ENCODE data around the gene TMEM238.

Gene TMEM238

DNA sequence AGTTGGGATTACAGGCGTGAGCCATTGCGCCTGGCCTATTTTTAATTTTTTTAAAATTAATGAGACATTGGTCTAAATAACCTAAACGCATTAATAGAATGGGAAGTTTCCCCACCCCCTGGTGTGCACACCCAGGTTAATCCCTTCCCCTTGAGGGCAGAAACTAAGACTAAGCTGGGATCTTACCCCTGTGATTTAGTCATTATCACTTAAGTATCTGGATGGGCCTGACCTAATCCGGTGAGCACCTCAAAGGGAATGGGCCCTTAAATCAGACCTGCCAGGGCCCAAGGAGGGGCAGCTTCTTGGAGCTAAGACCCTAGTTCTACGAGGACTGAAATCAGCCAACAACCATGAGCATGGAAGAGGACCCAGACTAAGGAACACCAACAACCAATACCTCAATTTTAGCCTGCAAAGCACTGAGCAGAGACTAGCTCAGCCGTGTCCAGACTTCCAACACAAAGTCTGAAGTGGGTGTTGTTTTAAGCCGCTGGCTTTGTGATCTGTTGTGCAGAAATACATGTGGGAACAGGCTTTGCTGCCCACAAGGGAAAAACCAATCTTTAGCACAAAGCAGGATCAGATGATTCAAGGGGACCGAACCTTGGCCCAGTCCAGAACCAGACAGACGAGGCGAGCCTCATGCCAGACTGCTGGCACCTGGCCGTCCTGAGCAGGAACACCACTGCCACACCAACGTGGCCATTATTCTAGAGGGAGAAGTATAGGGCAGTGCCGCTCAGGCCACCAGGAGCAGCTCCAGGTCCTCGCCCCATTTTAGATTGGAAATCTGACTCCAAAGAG is 16.4 kb upstream of the TMEM238 start:
- no peak for DNase-seq

DNA sequence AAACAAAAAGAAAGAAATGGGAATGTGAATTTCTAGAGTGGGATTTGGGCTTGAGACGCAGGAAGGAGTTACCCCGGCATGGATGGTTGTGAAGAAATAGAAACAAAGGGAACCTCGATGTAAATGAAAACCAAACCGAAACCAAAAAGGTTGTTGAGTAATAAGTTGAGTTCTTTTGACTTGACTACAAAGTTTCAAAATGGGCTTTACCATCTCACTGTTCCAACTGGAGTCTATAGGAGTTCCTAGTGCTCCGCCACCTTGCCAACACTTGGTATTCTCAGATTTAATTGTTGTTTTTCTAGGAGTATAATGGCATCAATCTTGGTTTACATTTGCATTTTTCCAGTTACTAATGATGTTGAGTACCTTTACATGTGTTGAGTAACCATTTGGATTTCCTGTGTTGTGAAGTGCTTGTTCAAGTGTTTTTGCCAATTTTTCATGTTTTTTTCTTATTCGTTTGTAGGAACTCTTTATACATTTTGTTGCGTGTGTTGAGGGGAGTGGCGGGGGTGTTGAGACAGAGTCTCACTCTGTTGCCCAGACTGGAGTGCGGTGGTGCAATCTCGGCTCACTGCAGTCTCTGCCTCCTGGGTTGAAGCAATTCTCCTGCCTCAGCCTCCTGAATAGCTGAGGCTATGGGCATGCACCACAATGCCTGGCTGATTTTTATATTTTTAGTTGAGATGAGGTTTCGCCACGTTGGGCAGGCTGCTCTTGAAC is 14.3 kb upstream of the TMEM238 start:
- DNase-seq = no peak

DNA sequence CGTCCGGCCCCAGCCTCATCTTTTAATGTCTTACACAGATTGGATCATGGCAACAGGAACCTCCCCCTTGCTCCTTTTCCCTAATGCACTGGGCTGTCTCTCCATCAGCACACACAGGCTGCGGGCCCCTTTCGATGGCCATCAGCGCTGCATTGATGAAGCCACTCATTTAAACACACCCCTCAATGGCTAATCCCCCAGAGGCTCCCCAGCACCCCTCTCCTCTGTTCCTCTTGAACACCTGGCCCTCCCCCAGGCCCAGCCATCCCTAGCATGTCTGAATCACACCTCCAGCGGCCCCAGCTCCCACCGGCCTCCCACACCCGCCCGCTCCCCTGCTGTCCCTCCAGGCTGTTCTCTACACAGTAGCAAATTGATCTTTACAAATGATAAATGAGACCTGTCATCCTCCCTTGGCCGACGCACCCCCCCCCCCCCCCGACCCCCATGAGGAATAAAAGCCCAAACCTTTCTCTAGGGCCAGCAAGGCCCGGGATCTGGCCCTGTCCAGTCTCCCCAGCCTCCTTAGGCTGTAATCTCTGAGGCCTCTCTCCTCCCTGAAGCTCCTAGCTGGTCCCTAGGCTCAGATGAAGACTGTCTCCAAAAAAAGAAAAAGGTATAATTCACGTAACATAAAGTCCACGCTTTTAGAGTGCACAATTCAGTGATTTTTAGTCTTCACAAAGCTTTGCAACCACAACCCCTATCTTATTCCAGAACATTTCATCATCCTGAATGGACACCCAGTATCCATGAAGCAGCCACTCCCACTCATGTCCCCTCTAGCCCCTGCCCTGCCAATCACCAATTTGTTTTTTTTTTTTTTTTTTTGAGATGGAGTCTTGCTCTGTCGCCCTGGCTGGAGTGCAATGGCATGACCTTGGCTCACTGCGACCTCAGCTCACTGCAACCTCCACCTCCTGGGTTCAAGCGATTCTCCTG is 9.0 kb upstream of the TMEM238 start:
- no peak for DNase-seq

DNA sequence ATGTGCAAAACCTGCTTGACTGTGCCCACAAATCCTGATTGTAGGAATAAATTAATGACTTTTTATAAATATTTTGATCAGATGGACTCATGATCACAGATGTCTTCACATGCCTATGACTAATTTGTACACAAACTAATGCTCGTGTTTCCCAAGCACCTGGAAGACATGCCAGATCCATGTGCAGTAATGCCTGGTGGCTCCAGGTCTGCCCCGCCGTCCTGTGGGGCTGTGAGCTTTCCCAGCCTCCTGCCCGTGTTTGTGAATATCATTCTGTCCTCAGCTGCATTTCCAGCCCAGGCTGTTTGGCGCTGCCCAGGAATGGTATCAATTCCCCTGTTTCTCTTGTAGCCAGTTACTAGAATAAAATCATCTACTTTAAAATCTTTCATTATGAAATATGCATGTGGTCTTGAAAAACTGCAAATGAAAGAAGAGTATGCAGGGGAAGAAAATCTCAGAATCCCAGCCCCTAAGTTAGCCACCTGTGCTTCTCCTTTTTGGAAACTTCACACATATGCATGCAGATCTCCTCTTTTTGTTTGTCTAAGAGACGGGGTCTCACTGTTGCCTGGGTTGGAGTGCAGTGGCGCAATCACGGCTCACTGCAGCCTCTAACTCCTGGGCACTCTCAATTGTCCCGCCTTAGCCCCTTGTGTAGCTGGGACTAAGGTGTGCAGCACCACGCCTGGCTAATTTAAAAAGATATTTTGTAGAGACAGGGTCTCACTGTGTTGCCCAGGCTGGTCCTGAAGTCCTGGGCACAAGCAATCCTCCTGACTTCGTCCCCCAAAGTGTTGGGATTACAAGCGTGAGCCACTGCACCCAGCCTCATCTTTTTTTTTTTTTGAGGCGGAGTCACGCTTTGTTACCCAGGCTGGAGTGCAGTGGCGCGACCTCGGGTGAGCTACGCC is 7.9 kb upstream of the TMEM238 start:
- DNase-seq = no peak

DNA sequence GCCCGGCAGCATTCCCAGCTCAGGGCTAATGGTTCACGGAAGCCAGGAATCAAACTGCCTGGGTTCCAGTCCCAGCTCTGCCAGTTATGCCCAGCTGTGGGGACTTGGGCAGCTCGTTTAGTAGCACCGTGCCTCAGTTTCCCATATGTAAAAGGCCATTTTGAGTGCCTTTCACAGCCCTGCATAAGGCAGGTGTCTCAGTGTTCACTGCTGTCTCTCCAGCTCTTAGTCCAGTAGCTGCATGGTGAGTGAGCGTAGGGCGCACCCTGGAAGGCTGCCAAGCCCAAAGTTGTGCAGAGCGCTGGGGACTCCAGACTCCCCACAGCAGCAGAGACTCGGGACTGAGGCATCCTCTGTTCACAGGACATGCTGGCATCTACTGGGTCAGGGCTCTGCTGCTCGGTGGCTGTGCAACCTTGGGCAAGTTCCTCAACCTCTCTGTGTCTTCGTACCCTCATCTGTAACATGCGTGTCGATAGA is 7.1 kb upstream of the TMEM238 start:
- no peak for DNase-seq

DNA sequence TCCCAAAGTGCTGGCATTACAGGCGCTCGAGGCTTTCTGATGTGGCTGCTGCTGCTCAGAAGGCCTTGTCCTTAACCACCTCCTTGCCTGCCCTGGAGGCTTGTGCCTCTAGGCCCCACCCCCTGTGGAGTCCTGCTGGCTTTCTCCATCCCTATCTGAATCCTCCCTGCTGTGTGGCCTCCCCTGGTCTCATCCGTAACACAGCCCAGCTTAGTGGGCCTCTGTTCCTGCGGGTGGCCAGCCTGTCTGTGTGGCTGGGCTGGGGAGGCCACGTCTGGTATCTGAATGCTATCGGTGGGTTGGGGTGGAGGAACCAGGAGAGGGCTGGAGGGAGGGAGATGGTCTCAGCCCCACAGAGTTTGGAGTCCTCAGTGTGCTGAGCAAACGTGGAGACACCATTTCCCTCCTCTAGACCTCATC is 6.4 kb upstream of the TMEM238 start:
- no peak for DNase-seq

DNA sequence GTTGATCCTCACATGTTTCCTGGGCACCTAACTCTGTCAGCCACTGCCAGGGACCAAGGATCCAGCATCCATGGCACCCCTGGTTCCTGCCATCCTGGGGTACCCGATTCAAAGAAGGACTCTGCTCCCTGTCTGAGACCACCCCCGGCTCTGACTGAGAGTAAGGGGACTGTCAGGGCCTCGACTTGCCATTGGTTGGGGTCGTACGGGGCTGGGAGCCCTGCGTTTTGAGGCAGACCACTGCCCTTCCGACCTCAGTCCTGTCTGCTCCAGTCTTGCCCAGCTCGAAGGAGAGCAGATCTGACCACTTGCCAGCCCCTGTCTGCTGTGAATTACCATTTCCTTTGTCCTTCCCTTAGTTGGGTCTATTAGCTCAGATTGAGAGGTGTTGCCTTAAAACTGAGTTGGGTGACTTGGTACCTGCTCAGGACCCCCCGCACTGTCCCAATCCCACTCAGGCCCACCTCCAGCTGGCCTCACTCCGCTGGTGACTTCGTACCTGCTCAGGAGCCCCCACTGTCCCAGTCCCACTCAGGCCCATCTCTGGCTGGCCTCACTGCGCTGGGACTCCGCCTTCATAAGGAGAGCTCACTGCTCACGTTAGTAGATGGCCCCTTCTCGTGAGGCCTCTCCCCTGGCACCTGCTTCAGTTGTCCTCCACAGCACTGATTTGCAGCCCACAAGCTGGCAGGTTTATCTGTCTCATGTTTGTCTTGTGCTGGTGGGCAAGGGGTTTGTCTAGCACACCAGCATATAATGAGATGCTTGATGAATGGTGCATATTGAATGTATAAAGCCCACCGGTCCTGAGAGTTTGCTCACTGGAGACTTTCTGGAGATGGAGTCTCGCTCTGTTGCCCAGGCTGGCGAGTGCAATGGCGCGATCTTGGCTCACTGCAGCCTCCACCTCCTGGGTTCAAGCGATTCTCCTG is 5.6 kb upstream of the TMEM238 start:
- DNase-seq = no peak

DNA sequence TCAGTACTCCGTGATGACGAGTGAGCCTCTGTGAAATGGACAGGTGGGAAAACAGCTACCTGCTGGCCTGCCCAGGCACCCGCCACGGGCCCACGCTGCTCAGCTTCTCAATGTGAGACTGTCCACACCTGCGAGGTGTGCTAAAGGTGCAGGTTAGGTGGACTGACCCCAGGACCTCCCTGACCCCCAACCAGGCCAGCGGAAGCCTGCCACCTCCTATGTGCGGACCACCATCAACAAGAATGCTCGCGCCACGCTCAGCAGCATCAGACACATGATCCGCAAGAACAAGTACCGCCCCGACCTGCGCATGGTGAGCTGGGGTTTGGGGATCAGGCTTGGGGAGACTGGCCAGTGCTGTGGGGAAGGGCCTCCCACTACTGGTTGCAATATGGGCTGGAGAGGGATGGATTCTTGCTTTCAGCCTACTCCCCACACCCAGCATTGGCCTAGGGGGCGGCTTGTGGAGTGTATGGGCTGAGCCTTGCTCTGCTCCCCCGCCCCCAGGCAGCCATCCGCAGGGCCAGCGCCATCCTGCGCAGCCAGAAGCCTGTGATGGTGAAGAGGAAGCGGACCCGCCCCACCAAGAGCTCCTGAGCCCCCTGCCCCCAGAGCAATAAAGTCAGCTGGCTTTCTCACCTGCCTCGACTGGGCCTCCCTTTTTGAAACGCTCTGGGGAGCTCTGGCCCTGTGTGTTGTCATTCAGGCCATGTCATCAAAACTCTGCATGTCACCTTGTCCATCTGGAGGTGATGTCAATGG is 3.8 kb upstream of the TMEM238 start:
- no peak for DNase-seq

DNA sequence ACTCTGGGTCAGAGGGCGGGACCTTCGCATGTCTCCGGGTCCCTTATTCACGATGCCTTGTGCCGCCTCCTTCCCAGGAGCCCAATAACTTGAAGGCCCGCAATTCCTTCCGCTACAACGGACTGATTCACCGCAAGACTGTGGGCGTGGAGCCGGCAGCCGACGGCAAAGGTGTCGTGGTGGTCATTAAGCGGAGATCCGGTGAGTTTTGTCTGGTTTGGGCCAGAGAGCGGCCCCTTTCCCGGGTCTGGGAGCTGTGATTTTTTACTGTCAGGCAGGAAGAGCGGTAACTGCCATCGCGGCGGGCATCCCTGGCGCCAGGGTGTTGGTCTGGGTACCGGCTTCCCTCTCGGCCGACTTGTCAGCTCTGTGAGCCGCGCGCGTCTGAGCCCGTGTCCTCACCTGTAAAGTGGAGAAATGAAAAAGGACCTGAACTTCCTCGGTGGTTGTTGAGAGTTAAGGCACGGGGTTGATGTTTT is 2.4 kb upstream of the TMEM238 start:
- no peak for DNase-seq

DNA sequence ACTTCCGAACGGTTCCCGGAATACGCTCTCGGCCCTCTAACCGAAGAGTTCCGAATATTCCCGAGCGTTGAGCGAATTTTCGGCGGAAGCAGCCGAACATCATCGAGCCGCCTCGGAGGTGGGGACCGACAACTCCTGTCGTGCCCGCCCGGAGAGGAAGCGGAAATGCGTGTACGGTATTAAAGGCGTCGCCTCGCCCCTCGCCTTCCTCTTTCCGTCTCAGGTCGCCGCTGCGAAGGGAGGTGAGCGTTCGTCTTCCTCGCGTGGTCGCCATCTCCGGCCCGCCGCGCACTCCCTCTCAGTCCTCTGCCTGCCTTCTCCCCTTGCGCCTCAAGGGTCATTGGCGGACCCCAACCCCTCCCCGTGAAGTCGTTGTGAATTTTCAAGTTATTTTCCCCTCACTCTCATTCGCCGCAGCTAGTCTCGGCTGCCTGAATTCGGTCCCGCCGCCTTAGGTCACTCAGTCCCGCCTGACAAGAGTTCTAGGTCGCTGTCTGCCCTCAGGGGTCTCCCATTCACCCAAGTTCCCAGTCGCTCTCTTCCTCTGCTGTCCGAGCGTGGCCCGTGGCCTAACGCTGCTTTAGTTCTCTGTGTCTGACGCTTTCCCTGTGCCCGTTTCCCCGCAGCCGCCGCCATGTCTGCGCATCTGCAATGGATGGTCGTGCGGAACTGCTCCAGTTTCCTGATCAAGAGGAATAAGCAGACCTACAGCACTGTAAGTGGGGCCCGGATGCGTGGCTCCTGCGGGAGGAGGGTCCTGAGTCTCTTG is 1.8 kb upstream of the TMEM238 start, which contains the start of gene RPL28:
Gene RPL28 (plus strand): TSS at position 209 of the 769 bp plus-strand sequence. CDS start 426 bp downstream, at position 635.
- DNase-seq = peak; percentile 96

DNA sequence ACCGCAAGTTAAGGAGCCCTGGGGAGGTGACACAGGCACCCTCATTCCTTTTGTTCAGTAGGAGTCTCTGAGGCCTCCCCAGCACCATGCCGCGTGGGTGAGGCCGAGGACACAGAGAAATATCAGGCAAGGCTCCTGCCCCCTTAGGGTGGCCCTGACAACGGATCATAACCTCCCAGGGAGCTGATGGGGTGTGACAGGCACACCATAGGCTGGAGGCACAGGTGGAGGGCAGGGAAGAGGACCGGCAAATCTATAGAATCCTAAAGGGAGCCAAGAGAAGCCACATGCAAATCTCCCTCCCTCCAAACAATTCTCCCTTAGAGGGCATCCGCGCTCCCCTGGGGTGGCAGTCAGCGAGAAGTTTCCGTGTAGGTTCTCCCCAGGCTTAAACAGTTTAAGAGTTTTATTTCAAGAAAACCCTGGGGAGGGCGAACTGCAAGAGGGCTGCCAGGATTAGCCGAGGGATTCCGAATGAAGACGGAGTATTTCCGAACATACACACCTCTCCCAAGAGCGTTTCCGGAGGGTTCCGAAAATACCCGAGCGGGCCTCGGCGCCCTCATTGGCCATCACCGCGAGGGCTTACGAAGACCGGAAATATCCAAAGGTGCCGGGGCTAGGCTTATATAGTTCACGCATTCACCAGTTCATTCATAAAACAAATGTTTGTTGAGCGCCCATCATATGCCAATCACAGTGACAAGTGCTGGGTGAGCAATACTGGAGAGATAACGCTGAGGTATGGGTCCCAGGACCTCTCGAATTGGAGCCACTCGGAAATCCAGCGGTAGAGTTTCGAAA is 1.0 kb upstream of the TMEM238 start:
- DNase-seq = peak; percentile 95

DNA sequence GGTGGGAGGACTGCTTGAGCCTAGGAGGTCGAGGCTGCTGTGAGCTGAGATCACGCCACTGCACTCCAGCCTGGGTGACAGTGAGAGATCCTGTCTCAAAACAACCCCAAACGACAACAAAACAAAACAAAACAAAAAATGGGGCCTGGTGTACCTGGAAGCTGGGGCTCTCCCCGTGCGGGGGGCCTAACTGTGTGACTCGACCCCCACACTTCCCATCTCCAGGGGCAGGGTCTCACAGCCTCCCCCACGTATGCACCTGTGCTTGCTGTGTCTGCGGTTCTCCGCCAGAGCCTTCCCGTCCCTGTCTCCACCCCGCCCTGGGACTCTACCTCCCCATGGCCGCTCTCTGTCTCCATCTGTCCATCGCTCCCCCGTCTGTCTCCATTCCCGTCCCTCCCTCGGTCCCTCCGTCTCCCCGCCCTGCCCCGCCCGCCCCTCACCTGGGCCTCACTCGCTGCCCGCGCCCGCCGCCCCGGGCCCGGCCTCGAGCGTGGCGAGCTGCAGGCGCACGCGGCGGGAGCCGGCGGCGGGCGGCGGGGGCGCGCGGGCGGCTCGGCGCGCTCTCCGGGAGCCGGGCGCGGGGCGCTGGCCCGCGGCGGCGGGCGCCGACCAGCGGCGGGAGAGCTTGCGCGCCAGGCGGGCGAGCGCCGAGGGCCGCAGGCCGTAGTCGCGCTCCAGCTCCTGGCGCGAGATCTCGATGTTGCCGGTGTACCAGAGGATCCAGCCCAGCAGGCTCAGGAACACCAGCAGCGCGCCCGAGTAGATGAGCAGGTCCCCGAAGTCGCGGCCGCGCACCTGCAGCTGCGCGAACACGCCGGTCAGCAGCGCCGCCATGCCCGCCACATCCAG is 587 bp downstream of the TMEM238 start:
- DNase-seq = peak; percentile 44

DNA sequence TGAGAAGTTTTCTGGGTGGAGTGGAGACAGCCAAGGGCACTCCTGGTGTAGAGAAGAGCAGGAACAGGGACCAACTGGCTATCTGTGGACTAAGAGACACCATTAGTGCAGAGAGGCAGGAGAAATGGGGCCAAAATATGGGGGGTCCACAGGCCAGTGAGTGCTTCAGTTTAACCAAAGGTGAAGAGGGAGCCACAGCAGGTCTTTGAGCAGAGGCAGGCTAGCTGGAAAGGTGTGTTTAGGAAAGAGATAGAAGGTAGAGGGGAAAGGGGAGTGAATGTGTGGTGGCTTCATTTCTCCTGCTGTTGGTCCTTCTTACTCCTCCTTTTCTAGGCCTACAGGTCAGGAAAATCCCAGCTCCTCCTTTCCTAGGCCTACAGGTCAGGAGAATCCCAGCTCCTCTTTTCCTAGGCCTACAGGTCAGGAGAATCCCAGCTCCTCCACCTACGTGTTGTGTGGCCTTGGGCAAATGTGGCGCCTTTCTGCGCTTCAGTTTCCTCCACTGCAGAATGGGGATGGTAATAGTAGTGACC is 1.5 kb downstream of the TMEM238 start:
- no peak for DNase-seq

DNA sequence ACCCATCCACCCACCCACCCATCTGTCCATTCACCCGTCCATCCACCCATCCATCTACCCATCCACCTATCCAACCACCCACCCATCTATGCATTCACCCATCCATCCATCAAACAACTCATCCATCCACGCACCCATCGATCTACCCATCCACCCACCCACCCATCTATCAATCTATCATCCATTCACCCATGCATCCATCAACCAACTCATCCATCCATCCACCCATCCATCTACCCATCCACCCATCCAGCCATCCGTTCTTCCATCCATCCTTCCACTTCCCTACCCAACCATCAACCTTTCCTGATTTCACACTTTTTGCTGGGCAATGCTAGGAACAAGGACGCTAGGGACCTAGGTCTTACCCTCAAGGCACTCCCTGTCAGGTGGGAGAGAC is 2.1 kb downstream of the TMEM238 start:
- no peak for DNase-seq

DNA sequence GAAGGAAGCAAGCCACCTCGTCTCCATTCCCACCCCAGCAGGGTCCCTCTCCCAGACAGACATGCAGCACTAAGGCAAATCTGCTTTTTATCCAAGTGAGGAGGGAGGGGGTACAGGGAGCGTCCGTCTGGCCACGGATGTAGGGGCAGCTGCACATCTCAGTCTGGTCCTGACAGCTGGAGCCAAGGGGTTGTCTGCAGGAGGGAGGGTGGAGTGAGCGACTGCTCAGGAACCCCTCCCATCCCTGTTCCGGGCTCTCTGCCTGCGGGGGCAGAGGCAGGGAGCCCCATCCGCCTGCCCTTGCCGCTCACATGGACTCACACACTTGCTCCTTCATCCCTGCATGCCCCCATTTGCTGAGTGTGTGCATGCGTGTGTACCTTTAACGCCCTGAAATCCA is 4.9 kb downstream of the TMEM238 start:
- no peak for DNase-seq

DNA sequence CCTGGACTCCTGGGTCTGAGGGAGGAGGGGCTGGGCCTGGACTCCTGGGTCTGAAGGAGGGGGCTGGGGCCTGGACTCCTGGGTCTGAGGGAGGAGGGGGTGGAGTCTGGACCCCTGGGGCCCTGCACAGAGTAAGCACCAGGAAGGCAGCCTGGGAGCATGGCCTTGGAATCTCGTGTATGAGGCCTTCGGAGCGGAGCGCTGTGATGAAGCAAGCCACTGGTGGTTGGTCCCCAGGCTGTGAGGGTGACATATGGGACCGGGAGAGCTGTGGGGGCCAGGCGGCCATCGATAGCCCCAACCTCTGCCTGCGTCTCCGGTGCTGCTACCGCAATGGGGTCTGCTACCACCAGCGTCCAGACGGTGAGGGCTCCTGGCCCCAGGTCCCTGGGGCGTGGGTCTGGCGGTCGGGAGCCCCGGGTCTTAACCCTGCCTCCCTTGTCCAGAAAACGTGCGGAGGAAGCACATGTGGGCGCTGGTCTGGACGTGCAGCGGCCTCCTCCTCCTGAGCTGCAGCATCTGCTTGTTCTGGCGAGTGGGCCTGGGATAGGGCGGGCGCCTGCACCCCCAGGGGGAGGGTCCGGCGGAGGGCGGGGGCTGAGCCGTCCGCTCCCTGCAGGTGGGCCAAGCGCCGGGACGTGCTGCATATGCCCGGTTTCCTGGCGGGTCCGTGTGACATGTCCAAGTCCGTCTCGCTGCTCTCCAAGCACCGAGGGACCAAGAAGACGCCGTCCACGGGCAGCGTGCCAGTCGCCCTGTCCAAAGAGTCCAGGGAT is 6.5 kb downstream of the TMEM238 start:
- no peak for DNase-seq
